Stimulated activated CD8-positive, alpha-beta memory T cell treated with anti-CD3 and anti-CD28 coated beads, Interleukin-15, amount 100 ng/mL, for 48 hours (primary cell): Measurements from ENCODE around the gene SERPINH1.
"Not testable (repeated sequence)": the region's sequence is repeated elsewhere in the genome, so short reads cannot be mapped to it uniquely, and the experiment has no call there.

Source experiments
- DNase-seq, 2 donors: peaks; one replicate each; pipeline ENCODE4 v3.0.0-alpha.2; 2020; ENCODE audit warnings: low read depth in 2 of 2

The SERPINH1 gene

DNA sequence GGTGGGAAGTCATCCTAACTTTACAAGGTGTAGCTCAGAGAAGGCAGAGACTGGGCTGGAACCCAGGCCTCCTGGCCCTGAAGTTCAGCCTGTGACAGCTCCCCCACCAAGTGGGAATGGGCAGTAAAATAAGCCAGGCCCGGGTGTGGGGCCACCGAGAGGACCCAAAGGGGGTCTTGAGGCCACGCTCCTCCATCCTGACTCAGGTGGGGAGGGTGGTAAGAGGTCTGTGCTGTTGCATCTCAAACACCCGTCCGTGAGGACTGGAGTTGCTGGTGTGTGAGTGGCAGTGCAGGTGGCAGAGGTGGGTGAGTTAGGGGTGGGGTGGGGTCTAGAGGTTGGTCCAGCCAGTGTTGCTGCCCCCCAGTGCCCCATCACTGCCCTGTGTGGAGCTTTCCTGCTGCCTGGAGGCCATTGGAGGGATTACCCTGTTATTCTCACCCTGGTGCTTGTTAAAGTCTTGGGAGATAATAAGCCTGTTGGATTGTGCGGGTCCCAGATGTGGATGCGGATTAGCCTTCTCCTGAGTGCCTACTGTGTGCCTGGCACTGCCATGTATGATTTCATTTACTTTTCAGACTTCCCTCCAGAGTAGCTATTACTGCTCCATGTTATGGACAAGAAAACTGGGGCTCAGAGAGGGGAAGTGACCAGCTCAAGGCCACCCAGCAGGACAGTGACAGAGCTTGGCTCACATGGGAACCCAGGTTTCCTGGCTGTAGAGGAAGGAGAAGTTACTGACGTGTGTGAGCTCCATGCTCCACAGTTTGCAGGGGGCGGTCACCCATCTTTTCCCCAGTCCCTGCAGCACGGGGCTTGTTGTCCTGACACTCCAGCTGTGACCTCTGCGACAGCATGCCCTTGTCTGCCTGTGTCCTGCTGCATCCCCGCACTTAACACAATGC is 12.9 kb downstream of the SERPINH1 start:
- DNase-seq: no peak

DNA sequence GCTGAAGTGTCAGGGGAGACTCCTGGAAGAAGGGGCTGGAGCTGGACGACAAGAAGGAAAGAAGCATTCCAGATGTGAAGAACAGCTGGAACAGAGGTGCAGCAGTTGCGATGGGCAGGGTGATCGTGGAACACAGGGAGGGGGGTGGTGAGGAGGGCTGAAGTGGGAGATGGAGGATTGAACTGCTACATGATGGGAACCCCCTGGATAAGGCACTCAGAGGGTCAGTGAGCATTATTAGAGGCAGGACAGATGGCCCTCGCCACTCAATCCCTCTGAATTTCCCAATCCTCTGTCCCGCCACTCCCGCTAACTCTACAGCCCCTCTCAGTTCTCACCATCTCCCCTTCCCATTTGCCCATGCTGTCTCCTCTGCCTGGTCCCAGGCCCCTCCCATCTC is 14.0 kb downstream of the SERPINH1 start:
- no peak for DNase-seq

DNA sequence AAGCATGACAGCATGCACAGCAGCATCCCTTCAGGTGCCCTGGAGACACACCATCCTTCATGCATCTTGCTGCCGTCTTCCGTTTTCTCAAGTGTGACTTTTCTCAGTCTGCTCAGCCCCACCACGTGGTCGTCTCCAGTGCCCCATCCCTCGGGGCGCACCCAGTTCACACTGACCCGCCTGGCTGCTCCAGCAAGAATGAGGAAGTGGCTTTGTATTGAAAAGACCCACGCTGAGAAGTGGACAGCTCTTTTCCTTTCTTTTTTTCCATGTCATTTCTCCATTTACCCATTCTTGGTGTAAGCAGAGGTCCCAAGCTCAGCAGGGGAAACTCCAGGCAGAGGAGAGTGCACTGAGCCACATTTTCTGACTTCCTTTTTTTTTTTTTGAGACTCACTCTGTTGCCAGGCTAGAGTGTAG is 14.5 kb downstream of the SERPINH1 start:
- no peak for DNase-seq

DNA sequence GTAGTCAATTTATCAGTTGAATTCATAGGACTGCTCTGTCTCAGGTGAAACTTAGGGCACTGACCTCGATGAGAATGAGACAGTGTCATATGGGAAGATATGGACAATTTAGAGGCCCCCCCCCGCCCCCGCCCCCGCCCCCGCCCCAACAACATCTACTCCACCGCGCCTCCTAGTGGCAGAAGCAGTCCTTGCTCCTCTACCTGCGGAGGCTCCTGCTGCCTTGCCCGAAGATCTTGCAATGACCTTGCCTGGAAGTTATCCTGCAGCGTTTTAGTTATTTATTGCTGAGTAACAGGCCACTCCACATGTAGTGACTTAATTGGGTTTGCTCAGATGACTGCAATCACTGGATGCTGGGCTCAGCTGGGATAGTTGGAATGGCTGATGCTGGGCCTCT is 15.2 kb downstream of the SERPINH1 start:
- no peak for DNase-seq

DNA sequence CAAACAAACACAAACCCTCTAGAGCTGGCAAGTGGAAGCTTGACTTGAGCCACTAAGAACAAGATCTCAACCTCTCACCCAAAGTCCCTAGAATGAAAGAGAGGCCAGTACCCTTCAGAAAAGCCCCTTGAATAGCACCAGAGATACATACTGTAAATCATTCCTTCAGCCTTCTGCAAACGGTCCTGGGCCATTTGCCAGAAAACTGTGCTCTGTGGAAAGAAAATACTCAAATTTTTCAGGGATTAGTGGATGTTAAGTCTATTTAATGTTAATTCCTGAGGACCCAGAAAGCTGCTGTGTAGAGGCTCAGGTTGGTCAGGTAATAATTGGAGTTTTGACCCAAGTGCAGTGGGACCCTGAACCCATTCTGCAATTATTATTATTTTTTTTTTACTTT is 16.9 kb downstream of the SERPINH1 start:
- DNase-seq: no peak

DNA sequence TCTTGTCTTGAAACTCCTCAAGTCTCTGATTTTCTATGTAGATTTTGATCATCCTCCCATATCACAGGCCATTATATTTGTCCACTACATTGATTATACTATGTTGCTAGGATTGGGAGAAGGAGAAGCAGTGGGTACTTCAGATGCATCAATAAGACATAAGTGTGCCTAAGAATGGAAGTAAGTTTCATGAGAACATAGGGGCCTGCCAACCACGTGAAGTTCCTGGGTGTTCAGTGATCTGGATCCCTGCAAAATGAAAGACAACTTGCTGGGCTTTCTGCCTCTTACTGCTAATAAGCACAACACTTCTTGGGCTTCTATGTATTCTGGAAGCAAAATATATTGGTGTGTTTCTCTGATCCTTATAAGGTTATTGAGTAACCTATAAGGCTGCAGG is 17.8 kb downstream of the SERPINH1 start:
- DNase-seq: no peak

DNA sequence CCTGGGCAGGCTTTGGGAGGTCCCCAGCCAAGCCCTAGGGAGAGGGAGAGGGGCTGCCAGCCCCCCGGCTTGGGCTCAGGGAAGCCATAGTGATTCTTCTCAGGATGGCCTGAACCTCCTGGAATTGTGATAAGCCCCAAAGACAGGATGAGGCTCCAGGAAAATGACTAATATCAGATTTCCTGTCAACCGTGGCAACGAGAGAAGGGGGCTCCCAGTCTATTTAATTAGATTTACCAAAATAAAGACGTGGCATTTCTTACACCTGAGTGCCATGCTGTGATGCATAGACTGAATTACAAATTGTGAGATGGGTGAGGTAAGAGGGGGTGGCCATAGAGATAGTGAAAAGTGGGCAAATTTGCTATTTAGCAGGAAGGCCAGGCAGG is 20.4 kb downstream of the SERPINH1 start:
- DNase-seq: no peak

DNA sequence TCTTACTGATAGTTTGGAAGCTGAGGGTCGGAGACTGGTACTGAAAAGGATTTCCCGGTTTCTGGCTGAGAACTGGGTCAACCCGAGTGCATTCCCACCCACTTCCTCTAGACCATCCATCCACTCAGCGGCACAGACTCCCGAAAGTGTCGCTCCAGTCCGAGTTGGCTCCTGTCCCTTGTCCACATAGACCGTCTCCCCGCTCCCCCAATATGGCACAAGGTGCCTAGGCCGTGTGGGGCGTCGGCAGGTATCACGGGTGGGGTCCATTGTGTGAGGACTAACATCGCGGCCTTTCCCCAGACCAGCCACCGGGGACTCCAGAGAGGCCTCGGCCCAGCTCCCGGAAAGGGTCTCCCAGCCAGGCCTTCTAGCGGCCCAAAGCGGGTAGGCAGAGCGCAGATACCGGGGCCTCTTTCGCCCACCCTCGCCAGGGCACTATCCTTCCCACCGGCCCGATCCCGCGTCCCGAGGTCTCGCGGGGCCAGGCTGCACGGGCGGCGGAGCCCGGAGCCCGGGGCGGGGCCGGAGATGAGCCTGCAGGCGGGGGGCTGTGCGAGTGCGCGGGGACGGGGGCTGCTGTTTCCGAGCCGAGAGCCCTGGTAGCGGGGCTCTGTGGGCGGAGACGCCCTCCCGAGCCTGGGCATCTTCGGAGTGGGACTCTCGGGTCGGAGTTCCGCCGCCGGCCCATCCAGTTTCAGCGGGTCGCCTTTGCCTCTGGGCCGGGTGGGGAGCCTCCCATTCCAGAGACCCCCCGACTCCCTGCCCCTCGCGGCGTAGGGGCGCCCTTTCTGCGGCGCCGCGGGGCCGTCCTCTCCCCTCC is 21.1 kb downstream of the SERPINH1 start:
- peak in 1 of 2 donors; percentile 48 for DNase-seq

DNA sequence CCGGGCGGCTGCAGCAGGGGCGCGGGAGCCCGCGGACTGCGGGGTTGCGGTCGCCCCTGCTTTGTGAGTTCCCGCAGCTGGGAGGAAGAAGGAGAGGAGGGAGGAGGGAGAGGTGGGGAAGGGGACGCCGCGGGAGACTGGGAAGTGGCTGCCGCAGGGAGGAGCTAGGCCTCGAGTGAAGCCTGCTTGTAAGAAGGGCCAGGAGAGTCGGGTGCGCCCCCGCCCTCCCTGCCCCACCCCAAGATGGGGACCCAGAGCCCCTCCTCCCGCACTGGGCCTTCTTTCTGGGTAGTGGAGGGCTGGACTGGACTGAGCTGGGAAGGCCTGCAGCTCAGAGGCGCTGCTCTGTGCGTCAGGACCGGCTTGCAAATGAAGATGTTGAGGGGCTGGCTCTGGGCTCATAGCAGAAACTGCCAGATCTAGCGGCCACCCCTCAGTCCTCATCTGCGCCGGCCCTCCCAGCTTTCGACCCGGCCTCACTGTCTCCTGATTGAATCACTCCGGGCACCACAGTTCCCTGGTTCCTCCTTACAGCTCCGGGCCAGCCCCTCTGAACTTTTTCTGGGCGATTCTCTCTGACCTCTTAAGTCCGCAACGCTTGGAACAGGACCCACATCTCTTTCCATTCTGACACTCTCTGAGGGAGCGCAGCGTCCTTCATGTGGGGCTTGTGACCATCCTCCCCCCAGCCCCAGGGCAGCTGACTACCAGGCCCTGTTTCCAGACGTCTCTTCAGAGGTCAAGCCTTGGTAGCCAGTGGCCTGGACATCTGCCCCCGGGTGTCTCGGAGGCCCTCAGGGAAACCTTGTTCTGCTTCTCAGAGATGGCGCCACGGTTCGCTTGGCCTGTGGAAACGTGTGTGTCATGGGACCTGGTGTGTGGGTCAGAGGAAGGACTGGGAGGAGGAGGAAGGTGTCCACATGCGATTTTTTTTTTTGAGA is 21.9 kb downstream of the SERPINH1 start:
- DNase-seq: no peak

DNA sequence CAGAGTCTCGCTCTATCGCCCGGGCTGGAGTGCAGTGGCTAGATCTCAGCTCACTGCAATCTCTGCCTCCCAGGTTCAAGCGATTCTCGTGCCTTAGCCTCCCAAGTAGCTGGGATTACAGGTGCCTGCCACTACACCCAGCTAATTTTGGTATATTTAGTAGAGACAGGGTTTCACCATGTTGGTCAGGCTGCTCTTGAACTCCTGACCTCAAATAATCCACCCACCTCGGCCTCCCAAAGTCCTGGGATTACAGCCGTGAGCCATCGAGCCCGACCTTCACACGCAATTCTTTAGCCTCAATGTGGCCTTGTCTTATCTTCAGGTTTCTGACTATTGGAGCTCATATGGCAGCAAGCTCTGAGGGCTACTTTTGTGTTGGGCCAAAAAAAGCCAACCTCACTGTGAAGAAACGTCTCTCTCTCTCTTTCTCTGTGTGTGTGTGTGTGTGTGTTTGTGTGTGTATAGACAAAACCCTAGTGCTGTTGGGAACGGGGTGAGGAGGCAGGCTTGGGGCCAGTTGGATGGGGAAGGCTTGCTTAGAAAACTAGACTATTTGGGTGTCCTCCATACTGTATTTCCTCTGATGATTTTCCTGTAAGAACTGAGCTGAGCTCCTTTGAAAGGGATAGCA is 22.7 kb downstream of the SERPINH1 start:
- not testable (repeated sequence) for DNase-seq

DNA sequence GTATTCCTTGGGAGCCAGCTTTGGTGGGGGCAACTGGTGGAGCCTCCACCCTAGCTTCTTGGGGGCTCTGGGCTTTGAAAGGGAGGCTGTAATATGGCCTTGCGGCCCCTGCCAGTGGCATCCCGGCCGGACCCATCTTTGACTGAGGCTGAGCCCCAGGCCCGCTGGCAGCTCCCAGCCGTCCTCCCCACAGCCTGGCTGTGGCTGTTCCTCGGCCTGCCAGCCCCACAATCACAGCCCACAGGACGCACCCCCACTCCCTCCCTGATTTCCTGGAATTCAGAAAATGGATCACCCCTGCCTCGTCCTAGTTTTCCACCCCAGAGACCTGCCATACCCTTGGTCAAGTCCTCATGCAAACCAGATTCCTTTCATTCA is 23.2 kb downstream of the SERPINH1 start:
- DNase-seq: no peak

DNA sequence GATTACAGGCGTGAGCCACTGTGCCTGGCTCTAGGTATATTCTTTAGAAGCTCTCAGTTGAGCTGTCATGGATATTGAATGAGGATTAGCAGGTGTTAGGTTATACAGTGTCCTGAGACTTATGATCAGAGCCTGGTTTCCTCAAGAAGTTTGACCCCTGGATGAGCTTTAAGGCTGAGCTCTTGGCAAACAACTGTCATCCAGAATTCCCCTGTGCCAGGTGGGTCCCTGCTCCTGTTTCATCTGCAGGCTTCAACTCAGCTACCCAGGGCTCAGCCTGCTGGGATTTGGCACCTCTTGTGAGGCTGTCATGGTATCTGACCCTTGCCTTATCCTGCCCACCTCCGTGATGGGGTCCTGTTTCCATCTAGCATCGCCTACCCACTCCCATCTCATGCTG is 24.3 kb downstream of the SERPINH1 start:
- no peak for DNase-seq

DNA sequence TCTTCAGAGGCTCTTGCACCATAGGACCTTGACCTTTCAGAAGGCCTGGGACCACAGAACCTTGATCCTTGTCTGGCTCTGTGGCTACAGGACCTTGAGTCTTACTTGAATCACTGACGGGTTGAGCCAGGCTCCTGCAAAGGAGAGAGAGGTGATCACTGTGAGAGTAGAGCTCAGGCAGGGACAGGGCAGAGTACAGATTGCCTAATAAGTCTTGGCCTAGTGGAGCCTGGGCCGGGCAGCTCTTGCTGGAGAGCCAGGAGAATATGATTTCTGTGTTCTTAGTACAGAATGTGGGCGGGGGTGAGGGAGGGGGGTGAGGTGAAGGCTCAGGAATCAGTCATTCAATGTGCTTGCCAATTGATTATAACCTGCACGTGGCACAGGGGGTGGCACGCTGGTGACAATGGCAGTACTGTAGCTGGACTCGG is 26.0 kb downstream of the SERPINH1 start:
- DNase-seq: no peak

DNA sequence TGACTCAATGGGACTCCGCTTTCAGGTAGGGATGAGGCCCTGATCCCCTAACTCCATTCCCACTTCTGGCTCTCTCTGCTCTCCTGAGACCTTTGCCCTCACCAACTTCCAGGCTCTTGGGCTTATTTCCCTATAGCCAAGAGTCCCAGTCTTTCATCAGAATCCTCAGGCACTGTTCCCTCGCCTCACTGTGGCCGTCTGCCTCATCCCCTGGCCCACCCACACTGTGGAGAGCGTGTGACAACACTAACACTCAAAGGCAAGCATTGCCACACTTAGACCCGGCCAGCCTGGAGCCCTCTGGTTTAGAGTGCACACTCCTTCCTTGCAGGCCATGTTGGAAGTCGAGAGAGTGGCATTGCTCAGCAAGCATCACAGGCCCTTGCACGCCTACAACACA is 27.0 kb downstream of the SERPINH1 start:
- DNase-seq: no peak

DNA sequence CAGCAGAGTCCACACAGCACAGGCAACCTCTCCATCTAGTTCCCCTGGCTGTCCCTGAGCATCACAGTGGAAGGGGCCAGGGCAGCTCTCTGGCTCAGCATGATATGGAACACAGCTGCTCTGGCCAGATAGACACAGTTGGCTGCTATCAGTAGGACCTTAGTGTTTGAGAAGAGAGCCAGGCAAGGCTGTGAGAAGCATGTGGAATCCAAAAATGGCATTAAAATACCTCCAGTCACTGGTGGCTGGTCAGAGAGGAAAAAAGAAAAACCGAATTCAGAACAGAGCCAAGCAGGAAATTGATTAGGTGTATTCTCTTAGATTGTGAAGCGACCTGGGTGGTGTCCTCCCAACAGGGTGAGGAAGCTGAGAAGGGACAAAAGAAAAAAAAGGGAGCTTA is 27.9 kb downstream of the SERPINH1 start:
- DNase-seq: no peak

DNA sequence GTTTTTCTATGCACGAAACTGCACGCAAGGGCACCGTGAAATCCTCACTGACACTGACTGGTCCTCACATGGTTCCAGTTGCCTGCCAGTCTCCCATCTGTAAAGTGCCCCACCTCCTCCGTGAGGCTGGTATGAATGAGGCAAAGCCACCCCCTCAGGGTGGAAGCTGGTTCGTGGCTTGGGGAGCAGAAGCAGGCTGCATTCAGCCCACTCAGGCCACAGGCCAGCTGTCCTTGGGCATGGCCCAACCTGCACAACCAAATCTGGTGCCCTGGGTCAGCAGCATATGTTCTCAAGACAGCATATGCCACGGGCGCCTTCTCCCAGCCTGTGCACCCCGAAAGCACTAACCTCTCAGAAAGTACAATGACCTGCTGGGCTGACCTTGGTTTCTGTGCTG is 29.3 kb downstream of the SERPINH1 start:
- DNase-seq: no peak

DNA sequence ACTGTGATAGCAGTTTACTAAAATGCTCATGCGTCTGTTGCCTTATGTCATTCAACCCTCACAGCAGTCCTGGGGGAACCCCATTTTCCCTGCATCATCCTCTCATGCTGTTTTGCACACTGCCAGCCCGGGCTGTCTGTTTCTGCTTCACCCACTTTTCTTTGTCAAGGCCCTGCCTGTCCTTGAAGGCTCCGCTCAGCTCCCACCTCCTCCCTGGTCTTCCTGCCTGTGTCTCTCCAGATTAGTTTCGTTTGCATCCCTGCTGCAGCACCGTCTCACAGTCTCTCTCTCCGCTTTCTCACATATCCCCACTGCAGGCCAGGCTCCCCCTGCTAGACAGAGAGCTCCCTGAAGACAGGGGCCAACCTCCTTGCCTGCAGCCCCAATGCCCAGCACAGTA is 29.9 kb downstream of the SERPINH1 start:
- DNase-seq: no peak

DNA sequence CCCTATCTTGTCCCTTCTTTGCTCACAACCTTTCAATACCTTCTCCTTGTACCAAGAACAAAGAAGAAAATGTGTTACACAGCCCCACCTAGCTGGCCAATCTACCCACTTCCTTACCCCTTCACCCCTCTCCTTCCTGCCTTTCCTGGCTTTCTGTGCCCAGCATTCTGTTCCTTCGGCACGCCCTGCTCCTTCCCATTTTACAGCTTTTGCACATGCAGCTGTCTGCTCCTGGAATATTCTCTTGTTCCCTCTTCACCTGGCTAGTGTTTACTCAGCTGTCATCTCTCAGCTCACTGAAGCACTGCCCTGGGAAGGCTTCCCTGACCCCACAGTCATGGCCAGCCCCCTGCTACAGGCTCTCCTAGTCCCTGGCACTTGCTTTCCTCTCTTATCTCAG is 30.7 kb downstream of the SERPINH1 start:
- no peak for DNase-seq

DNA sequence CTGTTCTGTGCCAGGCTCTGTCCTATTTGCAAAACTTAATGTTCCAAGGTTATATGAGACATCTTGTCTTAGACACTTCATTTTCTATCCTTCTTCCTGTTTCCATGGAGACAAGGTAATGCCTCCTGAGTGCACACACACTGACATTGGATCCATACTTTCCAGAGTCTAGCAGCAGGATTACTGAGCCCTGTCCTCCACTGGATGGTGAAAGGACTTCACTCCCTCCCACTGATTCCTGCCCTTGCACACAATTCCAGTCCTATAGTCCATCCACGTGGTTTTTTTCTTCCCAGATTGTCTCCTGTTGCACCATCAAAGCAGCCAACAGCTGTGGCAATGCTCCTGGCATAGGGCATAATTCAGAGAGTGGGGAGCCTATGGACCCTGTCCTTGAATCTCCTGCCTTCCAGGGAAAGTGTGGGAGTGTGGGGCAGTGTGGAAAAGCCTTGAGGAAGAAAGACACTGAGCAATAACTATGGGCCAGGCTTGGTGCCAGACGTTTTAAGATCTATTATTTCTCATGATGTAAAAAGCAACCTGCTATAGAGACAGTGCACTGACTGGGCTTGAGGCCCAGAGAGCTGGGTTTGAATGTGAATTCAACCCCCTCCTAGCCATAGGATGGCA is 31.3 kb downstream of the SERPINH1 start:
- DNase-seq: no peak

DNA sequence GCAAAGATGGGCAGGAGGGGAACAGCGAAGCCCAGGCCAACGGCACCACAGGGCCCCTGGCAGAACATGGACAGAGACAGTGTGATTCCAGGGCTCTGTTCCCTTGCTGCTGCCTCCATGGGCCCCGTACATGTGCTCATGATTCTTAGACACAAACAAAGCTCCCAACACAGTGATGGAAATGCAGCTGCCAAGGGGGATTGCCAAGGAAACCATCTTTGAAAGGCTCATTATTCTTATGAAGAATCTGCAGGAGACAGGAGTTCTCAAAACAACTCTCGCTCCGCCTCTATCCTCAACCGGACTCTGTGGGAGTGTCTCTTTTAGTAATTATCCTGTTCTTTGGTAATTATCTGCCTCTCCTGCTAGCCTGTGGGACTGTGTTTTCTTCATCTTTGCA is 32.2 kb downstream of the SERPINH1 start:
- DNase-seq: no peak

DNA sequence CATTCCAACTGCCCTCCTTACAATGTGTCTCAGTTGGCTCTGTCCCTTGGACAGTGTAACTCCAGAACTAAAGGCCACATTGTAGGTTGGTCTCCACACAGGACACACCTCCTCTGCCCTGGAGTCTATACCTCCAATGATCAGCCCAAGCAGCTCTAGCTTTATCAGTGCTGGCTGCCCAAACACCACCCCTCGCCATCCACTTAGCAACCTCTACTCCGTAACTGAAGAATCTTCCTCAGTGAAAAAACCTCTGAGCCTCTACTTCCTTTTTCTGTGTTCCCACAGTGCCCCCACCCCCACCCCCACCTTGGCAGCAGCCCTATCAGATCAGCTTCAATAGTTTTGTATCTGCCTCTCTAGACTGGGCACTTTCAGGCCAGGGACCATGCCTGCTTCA is 33.4 kb downstream of the SERPINH1 start:
- no peak for DNase-seq
